ENCODE data around the gene LCE2D. TPM values are rescaled to one million over a fixed set of nuclear protein-coding genes. Genes with fewer than 3 reads are reported as not detected.
"Not testable (repeated sequence)": the region's sequence is repeated elsewhere in the genome, so short reads cannot be mapped to it uniquely, and the experiment has no call there.

Gene LCE2D
- total RNA-seq, 1 experiment from 2014 or later = not detected

DNA sequence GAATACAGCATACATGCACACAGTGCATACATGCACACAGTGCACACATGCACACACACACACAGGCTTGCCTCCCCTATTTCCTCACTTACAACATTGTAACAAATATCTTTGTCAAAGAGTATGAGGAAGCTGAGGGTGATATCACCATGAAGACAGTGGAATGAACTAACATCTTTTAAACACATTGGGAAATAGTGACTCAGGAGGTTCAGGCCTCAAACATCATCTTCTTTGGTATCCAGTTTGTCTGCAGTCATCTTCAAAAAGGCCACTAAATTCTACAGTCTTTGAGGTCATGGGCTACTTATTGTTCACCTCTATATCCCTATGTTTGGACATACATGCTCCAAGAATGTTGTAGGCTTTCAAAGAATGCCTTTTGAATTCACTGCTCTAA is 20.7 kb downstream of the LCE2D start:
- DNase-seq (ENCODE audit: low spot score) = no peak
- in situ Hi-C loops (cut with HindIII; ENCODE audit: low sequenced_read_pairs) = no loop called here

DNA sequence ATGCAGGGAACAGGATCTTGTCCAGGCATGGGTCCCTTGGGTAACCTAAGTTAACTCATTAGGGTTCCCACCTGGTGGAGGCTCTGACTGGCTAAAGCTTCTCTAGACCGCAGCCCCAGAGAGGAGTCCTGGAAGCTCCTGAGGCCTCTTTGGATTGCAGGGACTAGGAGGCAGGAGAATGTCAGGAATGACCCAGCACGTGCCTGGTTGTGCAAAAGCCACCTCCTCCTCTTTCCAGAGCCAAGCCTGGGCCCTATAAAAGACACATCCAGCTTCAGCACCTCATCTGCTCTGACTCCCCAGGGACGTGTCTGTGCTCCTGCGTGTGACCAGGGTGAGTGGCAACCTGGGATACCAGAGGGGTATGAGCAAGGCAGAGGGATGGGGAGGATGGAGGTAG is 22.6 kb downstream of the LCE2D start, which contains the start of gene LCE2B:
Gene LCE2B, plus strand, starts transcription at position 301 of the 400 bp plus-strand sequence. CDS start 721 bp downstream, outside the sequence.
- DNase-seq (ENCODE audit: low spot score); in situ Hi-C loops (cut with HindIII; ENCODE audit: low sequenced_read_pairs): not testable (repeated sequence)

DNA sequence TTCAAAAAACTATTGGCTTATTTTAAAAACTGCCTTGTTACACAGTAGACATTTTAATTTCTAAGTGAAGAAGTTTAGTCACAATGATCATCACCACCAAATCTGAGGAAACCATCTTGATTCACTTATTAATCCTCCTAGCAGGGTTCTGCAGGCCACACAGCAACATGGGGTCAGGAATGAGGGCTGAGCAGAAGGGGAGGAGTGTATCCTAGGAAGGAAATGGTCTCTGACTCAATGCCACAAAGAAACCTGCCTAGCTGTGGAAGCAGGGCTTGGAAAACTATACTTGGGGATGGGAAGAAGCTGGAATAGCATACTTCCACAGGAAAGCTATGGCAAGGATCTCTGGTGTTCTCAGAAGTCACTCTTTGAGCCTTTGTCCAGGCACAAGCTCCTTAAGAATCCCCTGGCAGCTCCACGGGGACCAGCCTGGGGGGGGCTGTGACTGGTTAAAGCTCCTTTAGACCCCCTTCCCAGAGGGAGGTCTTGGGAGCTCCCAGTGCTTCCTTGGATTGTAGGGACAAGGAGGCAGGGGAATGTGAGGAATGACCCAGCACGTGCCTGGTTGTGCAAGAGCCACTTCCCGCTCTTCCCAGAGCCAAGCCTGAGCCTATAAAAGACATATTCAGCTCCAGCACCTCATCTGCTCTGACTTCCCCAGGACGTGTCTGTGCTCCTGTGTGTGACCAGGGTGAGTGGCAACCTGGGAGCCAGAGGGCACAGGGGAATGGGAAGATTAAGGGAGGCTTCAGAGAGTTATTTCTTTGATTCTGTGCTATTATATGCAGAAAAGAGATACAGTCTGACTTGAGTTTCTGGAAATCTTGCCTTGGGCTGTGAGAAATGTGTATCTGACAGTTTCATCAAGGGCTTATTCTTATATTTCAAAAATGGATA is 34.8 kb downstream of the LCE2D start, which contains the start of gene LCE2A:
Gene LCE2A, plus strand, starts transcription at position 645 of the 900 bp plus-strand sequence. CDS start 557 bp downstream, outside the sequence.
- in situ Hi-C loops (cut with HindIII; ENCODE audit: low sequenced_read_pairs) = no loop called here
- DNase-seq (ENCODE audit: low spot score) = no peak

DNA sequence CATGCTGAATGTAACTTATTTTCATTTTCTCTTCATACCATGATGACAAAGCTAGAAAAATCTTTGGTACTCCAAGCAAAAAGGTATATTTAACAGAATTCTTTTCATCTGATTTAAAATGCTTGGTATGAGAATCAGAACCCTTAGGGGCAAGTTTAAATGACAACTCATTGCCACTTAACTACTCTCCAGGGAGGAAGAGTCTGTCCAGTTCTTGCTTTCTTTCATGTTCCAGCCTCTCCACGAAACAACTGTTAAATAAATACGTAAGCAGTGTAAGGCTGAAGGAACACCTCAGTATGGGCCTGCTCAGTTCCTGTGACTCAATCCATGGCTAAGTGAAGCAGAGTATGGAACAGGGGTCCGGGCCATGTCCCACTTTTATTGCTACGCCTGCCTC is 36.6 kb downstream of the LCE2D start:
- in situ Hi-C loops (cut with HindIII; ENCODE audit: low sequenced_read_pairs) = no loop called here
- no peak for DNase-seq (ENCODE audit: low spot score)

DNA sequence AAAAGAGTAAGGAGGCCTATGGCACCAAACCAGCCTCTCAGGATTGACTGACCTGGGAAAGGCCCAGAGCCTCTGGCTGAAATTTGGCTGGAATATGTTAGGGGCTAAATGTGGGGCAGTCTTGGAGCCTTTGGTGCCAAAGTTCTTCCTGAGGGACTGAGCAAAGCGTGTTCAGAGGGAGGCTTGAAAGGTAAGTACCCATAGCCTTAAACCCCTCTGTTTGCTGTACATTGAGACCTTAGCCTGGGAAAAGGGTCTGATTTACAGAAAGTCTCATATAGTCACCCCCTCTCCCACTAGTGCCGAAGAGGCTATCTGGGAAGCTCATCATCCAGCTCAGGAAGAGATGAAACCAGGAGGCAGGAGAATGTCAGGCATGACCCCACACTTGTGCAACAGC is 44.7 kb downstream of the LCE2D start, which contains the start of gene LCE4A:
Gene LCE4A, plus strand, starts transcription at position 301 of the 400 bp plus-strand sequence. CDS start 916 bp downstream, outside the sequence.
- in situ Hi-C loops (cut with HindIII; ENCODE audit: low sequenced_read_pairs) = no loop called here
- no peak for DNase-seq (ENCODE audit: low spot score)

Other genes with a start within 250 kb of the LCE2D start
- gene CRNN, start 249.1 kb upstream of the LCE2D start, total RNA-seq (2014; rRNA removed; shearing (Covaris generic)) = not detected in 2 replicates
- not detected in 2 replicates for gene LCE5A, start 152.6 kb upstream of the LCE2D start, total RNA-seq (2014; rRNA removed; shearing (Covaris generic))
- not detected in 2 replicates for gene CRCT1, start 148.9 kb upstream of the LCE2D start, total RNA-seq (2014; rRNA removed; shearing (Covaris generic))
- gene LCE3E, start 96.6 kb upstream of the LCE2D start, total RNA-seq (2014; rRNA removed; shearing (Covaris generic)) = not detected in 2 replicates
- not detected in 2 replicates for gene LCE3D, start 82.9 kb upstream of the LCE2D start, total RNA-seq (2014; rRNA removed; shearing (Covaris generic))
- gene LCE3C, start 63.1 kb upstream of the LCE2D start, total RNA-seq (2014; rRNA removed; shearing (Covaris generic)) = not detected in 2 replicates
- gene LCE3B, start 49.6 kb upstream of the LCE2D start, total RNA-seq (2014; rRNA removed; shearing (Covaris generic)) = not detected in 2 replicates
- gene LCE3A, start 40.3 kb upstream of the LCE2D start, total RNA-seq (2014; rRNA removed; shearing (Covaris generic)) = not detected in 2 replicates
- gene LCE2C, start 11.9 kb downstream of the LCE2D start, total RNA-seq (2014; rRNA removed; shearing (Covaris generic)) = not detected in 2 replicates
- gene LCE2B, start 22.7 kb downstream of the LCE2D start, total RNA-seq (2014; rRNA removed; shearing (Covaris generic)) = not detected in 2 replicates
- gene LCE2A, start 35.0 kb downstream of the LCE2D start, total RNA-seq (2014; rRNA removed; shearing (Covaris generic)) = not detected in 2 replicates
- not detected in 2 replicates for gene LCE4A, start 44.8 kb downstream of the LCE2D start, total RNA-seq (2014; rRNA removed; shearing (Covaris generic))
- not detected in 2 replicates for gene KPRP, start 94.6 kb downstream of the LCE2D start, total RNA-seq (2014; rRNA removed; shearing (Covaris generic))
- gene LCE1F, start 111.8 kb downstream of the LCE2D start, total RNA-seq (2014; rRNA removed; shearing (Covaris generic)) = not detected in 2 replicates
- gene LCE1E, start 122.9 kb downstream of the LCE2D start, total RNA-seq (2014; rRNA removed; shearing (Covaris generic)) = not detected in 2 replicates
- gene LCE1D, start 133.3 kb downstream of the LCE2D start, total RNA-seq (2014; rRNA removed; shearing (Covaris generic)) = not detected in 2 replicates
- gene LCE1C, start 143.3 kb downstream of the LCE2D start, total RNA-seq (2014; rRNA removed; shearing (Covaris generic)) = not detected in 2 replicates
- not detected in 2 replicates for gene LCE1B, start 148.6 kb downstream of the LCE2D start, total RNA-seq (2014; rRNA removed; shearing (Covaris generic))
- not detected in 2 replicates for gene LCE1A, start 164.1 kb downstream of the LCE2D start, total RNA-seq (2014; rRNA removed; shearing (Covaris generic))
- not detected in 2 replicates for gene LCE6A, start 179.5 kb downstream of the LCE2D start, total RNA-seq (2014; rRNA removed; shearing (Covaris generic))
- not detected in 2 replicates for gene LCE7A, start 196.6 kb downstream of the LCE2D start, total RNA-seq (2014; rRNA removed; shearing (Covaris generic))
- gene SMCP, start 214.9 kb downstream of the LCE2D start, total RNA-seq (2014; rRNA removed; shearing (Covaris generic)) = not detected in 2 replicates
- not detected in 2 replicates for gene IVL, start 245.2 kb downstream of the LCE2D start, total RNA-seq (2014; rRNA removed; shearing (Covaris generic))

All from G401 (cell line).